Spleen (tissue), 7 donors: ENCODE measurements around the gene YTHDF1.

Experiments
- POLR2A ChIP-seq, 3 donors: fragments of 450-650 bp; IDR thresholded peaks; one replicate each; pipeline ENCODE4 v1.5.1; 2017; ENCODE audit warnings: antibody characterized with exemption in 3 of 3, mild to moderate bottlenecking in 1 of 3
- POLR2AphosphoS5 ChIP-seq, 3 donors: sonication (generic); formaldehyde crosslinking; IDR thresholded peaks; one replicate each; pipeline ENCODE4 v1.5.1; 2017; ENCODE audit warnings: antibody characterized with exemption in 3 of 3
- TF ChIP-seq, protein P1 (sequence below), 11 experiments: fragments of 200-600 bp in 7 of 11; fragments of 450-650 bp in 4 of 11; sonication (generic) in 4 of 11; IDR thresholded peaks in 8 of 11; conservative IDR thresholded peaks in 3 of 11; 1 replicate in 7 of 11; 2 replicates in 4 of 11; pipeline versions ENCODE4 v1.4.0 to v1.8.0; 2016 to 2021; ENCODE audit warnings: antibody characterized with exemption in 11 of 11, inconsistent platforms in 4 of 11, mild to moderate bottlenecking in 1 of 11
- donor health status: DM: no; HTN: no; CAD: no; lungs with moderate emphysema.
- donor health status: DM: no; HTN: no; CAD: no.
- donor health status: DM: no; HTN: no; CAD: no.

DNA sequence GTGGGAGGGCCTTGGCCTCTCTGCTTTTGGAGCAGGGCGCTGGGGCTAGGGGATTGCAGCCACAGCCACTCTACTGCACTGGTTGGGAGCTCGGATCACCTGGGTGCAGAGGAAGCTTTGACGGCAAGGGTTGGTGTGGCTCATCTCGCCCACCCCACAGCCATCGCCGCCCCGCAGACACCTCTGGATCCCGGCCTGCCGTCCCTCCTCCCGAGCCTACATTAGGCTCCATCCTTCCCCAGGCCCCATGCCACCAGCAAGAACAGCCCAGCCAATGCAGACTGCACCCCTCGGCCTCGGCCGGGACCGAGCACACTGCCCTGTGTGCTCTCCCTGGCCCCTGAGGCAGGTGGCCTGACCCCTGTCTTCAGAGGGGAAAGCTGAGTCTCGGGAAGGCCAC lies 44.6 kb upstream of the YTHDF1 start:
- TF ChIP-seq, protein P1, sequence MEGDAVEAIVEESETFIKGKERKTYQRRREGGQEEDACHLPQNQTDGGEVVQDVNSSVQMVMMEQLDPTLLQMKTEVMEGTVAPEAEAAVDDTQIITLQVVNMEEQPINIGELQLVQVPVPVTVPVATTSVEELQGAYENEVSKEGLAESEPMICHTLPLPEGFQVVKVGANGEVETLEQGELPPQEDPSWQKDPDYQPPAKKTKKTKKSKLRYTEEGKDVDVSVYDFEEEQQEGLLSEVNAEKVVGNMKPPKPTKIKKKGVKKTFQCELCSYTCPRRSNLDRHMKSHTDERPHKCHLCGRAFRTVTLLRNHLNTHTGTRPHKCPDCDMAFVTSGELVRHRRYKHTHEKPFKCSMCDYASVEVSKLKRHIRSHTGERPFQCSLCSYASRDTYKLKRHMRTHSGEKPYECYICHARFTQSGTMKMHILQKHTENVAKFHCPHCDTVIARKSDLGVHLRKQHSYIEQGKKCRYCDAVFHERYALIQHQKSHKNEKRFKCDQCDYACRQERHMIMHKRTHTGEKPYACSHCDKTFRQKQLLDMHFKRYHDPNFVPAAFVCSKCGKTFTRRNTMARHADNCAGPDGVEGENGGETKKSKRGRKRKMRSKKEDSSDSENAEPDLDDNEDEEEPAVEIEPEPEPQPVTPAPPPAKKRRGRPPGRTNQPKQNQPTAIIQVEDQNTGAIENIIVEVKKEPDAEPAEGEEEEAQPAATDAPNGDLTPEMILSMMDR (IDR thresholded peaks at IDR 0.05 in 8 of 11, conservative IDR thresholded peaks at IDR 0.05 in 3 of 11) = no peak
- TF ChIP-seq POLR2A (IDR thresholded peaks at IDR 0.05) = no peak
- no peak for TF ChIP-seq POLR2AphosphoS5 (IDR thresholded peaks at IDR 0.05)
